GM21360 (cell line): Measurements from ENCODE around the gene SNX27.
A peak's percentile ranks its signal among the peaks of the same experiment; 100 is the strongest.

Experiments
- ATAC-seq: cut with Tn5 transposase; IDR thresholded peaks from one replicate; pipeline ENCODE4 v1.9.1; 2021; ENCODE audit warnings: mild to moderate bottlenecking, moderate library complexity; ENCODE audit not compliant: unreplicated experiment

Gene SNX27

DNA sequence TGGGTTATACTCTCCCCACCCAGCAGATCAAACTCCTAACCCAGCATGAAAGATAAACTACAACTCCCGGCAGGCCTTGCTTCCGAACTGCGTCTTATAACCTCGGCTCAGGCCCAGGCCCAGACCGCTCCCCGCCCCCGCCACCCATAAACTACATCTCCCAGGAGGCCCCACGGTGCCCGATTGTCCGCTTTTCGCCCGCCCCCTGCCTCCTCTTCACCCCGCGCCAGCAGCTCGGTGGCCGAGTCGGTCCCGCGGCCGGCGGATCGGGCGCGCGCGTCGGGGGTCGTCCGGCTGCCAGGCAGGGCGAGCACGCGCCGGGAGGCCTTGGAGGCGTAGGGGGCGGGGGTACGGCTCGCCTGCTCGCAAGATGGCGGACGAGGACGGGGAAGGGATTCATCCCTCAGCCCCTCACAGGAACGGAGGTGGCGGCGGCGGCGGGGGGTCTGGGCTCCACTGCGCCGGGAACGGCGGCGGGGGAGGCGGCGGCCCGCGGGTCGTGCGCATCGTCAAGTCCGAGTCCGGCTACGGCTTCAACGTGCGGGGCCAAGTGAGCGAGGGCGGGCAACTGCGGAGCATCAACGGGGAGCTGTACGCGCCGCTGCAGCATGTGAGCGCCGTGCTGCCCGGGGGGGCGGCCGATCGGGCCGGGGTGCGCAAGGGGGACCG is at the start of gene SNX27:
TSS of gene SNX27 (plus strand) at position 219 of the 669 bp plus-strand sequence. CDS start at position 371, 152 bp downstream.
- ATAC-seq, result peak; percentile 72

- ATAC-seq, result no peak
These were observed 49.2 kb upstream of the SNX27 start for GRCh38 chr1:151562661-151563060.

DNA sequence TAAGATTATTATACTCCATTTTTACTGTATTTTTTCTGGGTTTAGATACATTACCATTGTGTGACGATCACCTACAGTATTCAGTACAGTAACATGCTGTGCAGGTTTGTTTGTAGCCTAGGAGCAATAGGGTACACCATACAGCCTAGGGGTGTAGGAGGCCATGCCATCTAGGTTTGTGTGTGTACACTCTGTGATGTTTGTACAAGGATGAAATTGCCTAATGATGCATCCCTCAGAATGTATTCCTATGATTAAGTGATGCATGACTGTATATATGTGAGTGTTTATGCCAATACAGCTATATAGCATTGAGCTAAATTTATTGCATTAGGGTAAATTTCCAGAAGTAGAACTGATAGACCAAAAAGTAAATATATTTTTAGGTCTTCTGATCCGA is 48.5 kb upstream of the SNX27 start:
- no peak for ATAC-seq

- no peak for ATAC-seq
These were observed 46.2 kb upstream of the SNX27 start for GRCh38 chr1:151565502-151566189.

DNA sequence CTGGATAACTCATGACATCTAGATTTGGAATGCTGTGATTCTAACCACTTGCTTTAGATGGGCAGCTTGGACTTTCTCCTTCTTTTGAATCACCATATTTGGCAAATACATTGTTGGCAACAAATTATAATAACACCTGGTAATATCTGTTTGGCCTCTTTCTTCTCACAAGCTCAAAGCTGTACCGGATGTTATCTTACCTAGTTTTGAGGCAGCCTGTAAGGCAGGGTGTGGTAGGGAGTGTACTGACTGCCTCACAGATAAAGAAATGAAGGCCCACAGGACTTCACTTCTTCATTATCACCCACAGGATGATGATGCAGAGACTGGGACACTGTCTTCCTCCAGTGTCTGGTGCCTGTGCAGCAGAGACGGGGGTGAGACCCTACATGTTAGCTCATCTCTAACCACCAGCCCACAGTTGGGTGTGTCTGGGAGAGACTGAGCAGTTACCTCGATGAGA is 43.2 kb upstream of the SNX27 start:
- no peak for ATAC-seq

- no peak for ATAC-seq
These were observed 41.0 kb upstream of the SNX27 start for GRCh38 chr1:151570819-151571218.

DNA sequence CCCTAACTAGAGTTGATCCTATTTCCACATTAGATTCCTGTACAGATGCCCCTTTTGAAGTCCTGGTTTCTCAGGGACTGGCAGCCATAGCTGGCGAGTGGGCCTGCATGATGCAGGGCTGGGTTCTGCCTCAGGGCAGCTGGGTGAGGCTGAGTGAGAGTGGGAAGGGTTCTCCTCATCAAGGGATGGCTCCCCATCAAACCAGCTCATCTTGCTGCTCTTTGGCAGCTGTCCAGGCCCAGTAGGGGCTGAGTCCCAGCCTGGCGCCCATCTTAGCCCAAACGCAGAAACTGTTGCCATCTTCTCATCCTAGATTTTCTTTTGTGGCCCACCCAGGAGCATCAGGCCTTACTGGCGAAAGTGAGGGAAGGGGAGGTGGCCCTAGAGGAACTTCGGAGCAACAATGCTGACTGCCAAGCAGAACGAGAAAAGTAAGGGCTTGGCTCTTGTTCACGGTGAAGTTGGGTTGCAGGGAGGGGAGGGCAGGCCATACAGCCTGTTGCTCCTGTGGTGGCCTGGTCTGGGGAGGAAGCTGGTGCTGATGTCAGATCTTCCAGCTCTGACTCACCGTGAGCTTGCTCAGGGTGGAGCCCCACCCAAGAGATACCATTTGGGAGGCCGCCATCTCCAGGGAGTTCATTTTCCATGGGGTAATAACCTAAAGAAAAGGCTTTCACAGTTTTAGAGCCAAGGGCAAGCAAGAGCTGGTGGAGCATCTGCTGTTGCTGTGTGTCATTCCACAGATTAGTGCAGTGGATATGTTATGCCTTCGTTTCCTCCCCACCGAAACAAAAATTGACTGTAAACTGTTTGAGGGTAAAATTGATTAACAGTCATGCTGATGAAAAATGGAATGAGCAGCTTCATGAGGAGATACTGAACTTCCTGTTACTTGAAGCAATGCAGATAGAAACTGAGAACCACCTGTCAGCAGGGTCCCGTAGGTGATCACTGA is 37.0 kb upstream of the SNX27 start:
- ATAC-seq, result no peak

- ATAC-seq, result no peak
These were observed 34.7 kb upstream of the SNX27 start for GRCh38 chr1:151577173-151577572.

- no peak for ATAC-seq
These were observed 32.9 kb upstream of the SNX27 start for GRCh38 chr1:151578941-151579340.

GRCh38 chr1:151579436-151580225 is 32.2 kb upstream of the SNX27 start:
- ATAC-seq, result no peak

DNA sequence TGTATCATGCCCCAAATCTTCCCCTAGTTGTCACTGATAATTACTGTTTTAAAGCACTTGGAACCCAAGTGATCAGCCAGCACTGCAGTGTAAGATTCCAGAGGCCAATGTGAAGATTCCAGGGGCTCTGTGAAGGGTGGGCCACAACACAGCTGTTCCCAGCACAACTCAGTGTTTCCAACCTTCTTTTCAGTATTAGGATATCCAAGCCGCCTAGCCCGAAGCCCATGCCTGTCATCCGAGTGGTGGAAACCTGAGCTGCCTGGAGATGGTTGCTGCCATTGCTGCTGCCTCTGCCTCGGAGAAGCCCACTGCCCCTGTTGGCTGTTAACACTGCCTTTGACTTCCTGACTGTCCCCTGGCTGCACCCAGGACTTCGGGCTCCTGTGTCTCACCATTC is 30.4 kb upstream of the SNX27 start:
- no peak for ATAC-seq

GRCh38 chr1:151581921-151582320 is 29.9 kb upstream of the SNX27 start:
- ATAC-seq, result no peak

DNA sequence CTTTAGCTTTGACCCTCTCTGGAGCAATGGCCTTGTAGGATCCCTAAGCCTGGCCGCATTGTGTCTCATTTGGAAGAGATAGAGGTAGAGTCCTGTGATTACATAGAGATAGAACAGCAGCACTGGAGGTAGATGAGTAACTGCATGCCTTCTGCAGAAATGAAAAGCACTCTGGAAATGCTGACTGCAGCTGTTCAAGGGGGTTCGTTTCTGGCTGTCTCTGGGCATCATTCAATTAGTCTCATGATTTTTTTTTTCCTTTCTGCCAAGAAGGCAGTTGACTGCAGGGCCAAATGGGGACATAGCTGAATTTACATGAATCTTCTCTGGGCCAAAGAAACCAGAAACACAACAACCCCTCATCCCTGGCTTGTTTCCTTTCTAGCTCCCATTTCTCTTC is 28.1 kb upstream of the SNX27 start:
- ATAC-seq, result no peak

DNA sequence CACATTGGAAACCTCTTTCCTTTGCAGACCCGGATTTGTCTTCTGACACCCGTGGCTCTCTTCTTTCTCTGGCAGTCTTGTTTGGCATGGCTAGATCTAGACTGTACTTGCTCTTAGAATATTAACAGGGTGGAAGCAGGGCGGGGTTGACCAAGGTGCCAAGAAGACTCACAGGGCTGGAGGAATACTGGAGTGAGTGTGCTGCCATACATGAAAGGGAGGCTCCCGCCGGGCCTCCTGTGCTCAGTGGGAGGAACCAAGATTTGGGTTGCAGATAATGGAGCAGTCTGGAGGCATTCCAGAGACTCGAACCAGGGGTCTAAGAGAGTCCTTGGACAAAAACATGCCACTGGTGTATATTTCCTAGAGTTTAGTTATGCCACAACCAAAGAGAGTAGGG is 27.6 kb upstream of the SNX27 start:
- ATAC-seq, result no peak

GRCh38 chr1:151584780-151585179 is 27.1 kb upstream of the SNX27 start:
- ATAC-seq, result no peak

DNA sequence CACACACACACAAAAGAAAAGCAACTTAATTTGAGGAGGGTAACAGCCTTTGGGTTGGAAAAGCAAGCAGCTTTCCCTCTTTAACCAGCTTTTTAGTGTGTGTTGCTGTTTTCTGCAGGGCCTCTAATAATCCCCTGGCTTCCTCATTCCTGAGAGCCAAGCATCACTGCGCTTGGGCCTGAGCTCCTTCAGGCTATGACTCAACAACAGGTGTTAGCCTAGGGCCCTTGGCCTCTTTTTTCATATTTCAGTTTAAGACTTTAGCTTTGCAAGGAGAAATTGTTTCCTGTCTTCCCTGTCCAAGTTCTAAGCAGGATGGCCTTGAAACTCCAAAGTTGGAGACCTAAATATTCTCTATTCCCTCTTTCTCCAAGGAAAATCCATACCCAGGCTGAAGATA is 26.2 kb upstream of the SNX27 start:
- no peak for ATAC-seq

GRCh38 chr1:151590961-151591360 is 20.9 kb upstream of the SNX27 start:
- no peak for ATAC-seq

- ATAC-seq, result no peak
These were observed 18.1 kb upstream of the SNX27 start for GRCh38 chr1:151593730-151594129.

GRCh38 chr1:151594143-151594625 is 17.7 kb upstream of the SNX27 start:
- ATAC-seq, result no peak

GRCh38 chr1:151596166-151596953 is 15.5 kb upstream of the SNX27 start:
- ATAC-seq, result no peak
